ENCODE results near the gene BTNL9.

Gene BTNL9

GRCh38 chr5:181056431-181056830 lies 16.4 kb downstream of the BTNL9 start:
- H3K27me3 ChIP-seq (ENCODE audit: low read depth, low read length): no peaks in the 10 kb centered on the region; the same call in 1 of the 2 replicates
- no peaks in the 10 kb centered on the region for H3K9me3 ChIP-seq (ENCODE audit: insufficient read depth, low read length)
- H3K36me3 ChIP-seq (replicated peaks; ENCODE audit: low read depth, low read length): no peaks in the 10 kb centered on the region
- no peaks in the 10 kb centered on the region for H3K79me2 ChIP-seq (ENCODE audit: low read length)
- TF ChIP-seq EZH2phosphoT487 (IDR thresholded peaks at IDR 0.05; ENCODE audit: low read depth): no peak
- no peak for TF ChIP-seq CTCF (IDR thresholded peaks at IDR 0.05; ENCODE audit: low read depth, low read length)
- H3K4me2 ChIP-seq (ENCODE audit: low read length): no peak overlapping the region
- no peak overlapping the region for H3K9ac ChIP-seq (ENCODE audit: low read length)
- H2AFZ ChIP-seq (ENCODE audit: low read depth, low read length): no peak overlapping the region
- H4K20me1 ChIP-seq (ENCODE audit: insufficient read depth, low read length): no peaks in the 10 kb centered on the region
- H3K4me3 ChIP-seq (ENCODE audit: low read length): no peak overlapping the region
- H3K27ac ChIP-seq (ENCODE audit: low read length): no peak overlapping the region
- no peaks in the 10 kb centered on the region for H3K4me1 ChIP-seq (ENCODE audit: low read length)

GRCh38 chr5:181058321-181058720 lies 18.3 kb downstream of the BTNL9 start:
- Histone ChIP-seq H3K4me1 (ENCODE audit: low read length) (no peaks in the 10 kb centered on the region), H3K27me3 (ENCODE audit: low read depth, low read length) (no peaks in the 10 kb centered on the region; the same call in 1 of the 2 replicates), H3K9ac (ENCODE audit: low read length) (no peak overlapping the region), H3K4me3 (ENCODE audit: low read length) (no peak overlapping the region), H3K36me3 (replicated peaks; ENCODE audit: low read depth, low read length) (no peaks in the 10 kb centered on the region), H4K20me1 (ENCODE audit: insufficient read depth, low read length) (no peaks in the 10 kb centered on the region), H3K9me3 (ENCODE audit: insufficient read depth, low read length) (no peaks in the 10 kb centered on the region), H2AFZ (ENCODE audit: low read depth, low read length) (no peak overlapping the region), H3K27ac (ENCODE audit: low read length) (no peak overlapping the region), H3K4me2 (ENCODE audit: low read length) (no peak overlapping the region), H3K79me2 (ENCODE audit: low read length) (no peaks in the 10 kb centered on the region)
- no peak for TF ChIP-seq CTCF (IDR thresholded peaks at IDR 0.05; ENCODE audit: low read depth, low read length)
- TF ChIP-seq EZH2phosphoT487 (IDR thresholded peaks at IDR 0.05; ENCODE audit: low read depth): no peak

- Histone ChIP-seq H2AFZ (ENCODE audit: low read depth, low read length) (no peak overlapping the region), H3K9me3 (ENCODE audit: insufficient read depth, low read length) (no peaks in the 10 kb centered on the region), H3K36me3 (replicated peaks; ENCODE audit: low read depth, low read length) (no peaks in the 10 kb centered on the region), H3K4me1 (ENCODE audit: low read length) (no peaks in the 10 kb centered on the region), H3K9ac (ENCODE audit: low read length) (no peak overlapping the region), H3K4me3 (ENCODE audit: low read length) (no peak overlapping the region), H3K4me2 (ENCODE audit: low read length) (no peak overlapping the region), H3K27ac (ENCODE audit: low read length) (no peak overlapping the region), H3K79me2 (ENCODE audit: low read length) (no peaks in the 10 kb centered on the region), H4K20me1 (ENCODE audit: insufficient read depth, low read length) (no peaks in the 10 kb centered on the region), H3K27me3 (ENCODE audit: low read depth, low read length) (no peaks in the 10 kb centered on the region; the same call in 1 of the 2 replicates)
- TF ChIP-seq CTCF (IDR thresholded peaks at IDR 0.05; ENCODE audit: low read depth, low read length) (no peak), EZH2phosphoT487 (IDR thresholded peaks at IDR 0.05; ENCODE audit: low read depth) (no peak)
Observed at GRCh38 chr5:181058786-181059296, 18.8 kb downstream of the BTNL9 start.

GRCh38 chr5:181059297-181060230 lies 19.5 kb downstream of the BTNL9 start:
- no peak overlapping the region for H3K27ac ChIP-seq (ENCODE audit: low read length)
- no peaks in the 10 kb centered on the region for H3K36me3 ChIP-seq (replicated peaks; ENCODE audit: low read depth, low read length)
- no peaks in the 10 kb centered on the region for H3K4me1 ChIP-seq (ENCODE audit: low read length)
- H3K79me2 ChIP-seq (ENCODE audit: low read length): no peaks in the 10 kb centered on the region
- H2AFZ ChIP-seq (ENCODE audit: low read depth, low read length): no peak overlapping the region
- no peaks in the 10 kb centered on the region for H4K20me1 ChIP-seq (ENCODE audit: insufficient read depth, low read length)
- H3K4me3 ChIP-seq (ENCODE audit: low read length): no peak overlapping the region
- no peak overlapping the region for H3K4me2 ChIP-seq (ENCODE audit: low read length)
- TF ChIP-seq EZH2phosphoT487 (IDR thresholded peaks at IDR 0.05; ENCODE audit: low read depth) (no peak), CTCF (IDR thresholded peaks at IDR 0.05; ENCODE audit: low read depth, low read length) (no peak)
- H3K9ac ChIP-seq (ENCODE audit: low read length): no peak overlapping the region
- H3K9me3 ChIP-seq (ENCODE audit: insufficient read depth, low read length): no peaks in the 10 kb centered on the region
- H3K27me3 ChIP-seq (ENCODE audit: low read depth, low read length): no peaks in the 10 kb centered on the region; the same call in 1 of the 2 replicates

All from OCI-LY3 (cell line).